NCI-H2171 (cell line): ENCODE data around the gene RIMBP2.

Source experiments
- DNase-seq: peaks from one replicate; lab custom pipeline; 2025; lab: John Stamatoyannopoulos, UW

RIMBP2 gene

GRCh38 chr12:130655881-130656280 is 60.2 kb downstream of the RIMBP2 start:
- DNase-seq = no peak

- no peak for DNase-seq
Measured at GRCh38 chr12:130655010-130655409, 61.1 kb downstream of the RIMBP2 start.

GRCh38 chr12:130651188-130651959 is 64.7 kb downstream of the RIMBP2 start:
- DNase-seq = no peak

- no peak for DNase-seq
Measured at GRCh38 chr12:130650131-130650530, 66.0 kb downstream of the RIMBP2 start.

- DNase-seq = no peak
Measured at GRCh38 chr12:130649101-130650045, 66.7 kb downstream of the RIMBP2 start.

- DNase-seq = peak; percentile 29
Measured at GRCh38 chr12:130647814-130648213, 68.3 kb downstream of the RIMBP2 start.

GRCh38 chr12:130646716-130647370 is 69.3 kb downstream of the RIMBP2 start:
- DNase-seq = peak; percentile 69

- DNase-seq = peak; percentile 54
Measured at GRCh38 chr12:130646191-130646590, 69.9 kb downstream of the RIMBP2 start.

- peak; percentile 30 for DNase-seq
Measured at GRCh38 chr12:130645751-130646150, 70.3 kb downstream of the RIMBP2 start.

- DNase-seq = no peak
Measured at GRCh38 chr12:130644566-130644965, 71.5 kb downstream of the RIMBP2 start.

- DNase-seq = no peak
Measured at GRCh38 chr12:130644146-130644545, 72.0 kb downstream of the RIMBP2 start.

- DNase-seq = peak; percentile 66
Measured at GRCh38 chr12:130642856-130643255, 73.2 kb downstream of the RIMBP2 start.

GRCh38 chr12:130641533-130642184 is 74.4 kb downstream of the RIMBP2 start:
- DNase-seq = no peak

GRCh38 chr12:130640901-130641300 is 75.2 kb downstream of the RIMBP2 start:
- DNase-seq = no peak

GRCh38 chr12:130640496-130640895 is 75.6 kb downstream of the RIMBP2 start:
- DNase-seq = no peak

- peak; percentile 15 for DNase-seq
Measured at GRCh38 chr12:130639476-130640424, 76.3 kb downstream of the RIMBP2 start.

- no peak for DNase-seq
Measured at GRCh38 chr12:130636370-130636769, 79.7 kb downstream of the RIMBP2 start.

- peak; percentile 32 for DNase-seq
Measured at GRCh38 chr12:130634866-130635265, 81.2 kb downstream of the RIMBP2 start.

GRCh38 chr12:130633771-130634170 is 82.3 kb downstream of the RIMBP2 start:
- peak; percentile 90 for DNase-seq

GRCh38 chr12:130632642-130633041 is 83.5 kb downstream of the RIMBP2 start:
- peak; percentile 67 for DNase-seq

GRCh38 chr12:130628304-130628703 is 87.8 kb downstream of the RIMBP2 start:
- no peak for DNase-seq
